GM18520 (cell line): ENCODE data around the gene PCBD2.
"Not testable (repeated sequence)": the region's sequence is repeated elsewhere in the genome, so short reads cannot be mapped to it uniquely, and the experiment has no call there.

Experiments used
- ATAC-seq: cut with Tn5 transposase; IDR thresholded peaks from one replicate; pipeline ENCODE4 v1.9.1; 2021; ENCODE audit not compliant: unreplicated experiment

Gene PCBD2

GRCh38 chr5:134957920-134958608 is 53.1 kb downstream of the PCBD2 start:
- ATAC-seq: no peak

DNA sequence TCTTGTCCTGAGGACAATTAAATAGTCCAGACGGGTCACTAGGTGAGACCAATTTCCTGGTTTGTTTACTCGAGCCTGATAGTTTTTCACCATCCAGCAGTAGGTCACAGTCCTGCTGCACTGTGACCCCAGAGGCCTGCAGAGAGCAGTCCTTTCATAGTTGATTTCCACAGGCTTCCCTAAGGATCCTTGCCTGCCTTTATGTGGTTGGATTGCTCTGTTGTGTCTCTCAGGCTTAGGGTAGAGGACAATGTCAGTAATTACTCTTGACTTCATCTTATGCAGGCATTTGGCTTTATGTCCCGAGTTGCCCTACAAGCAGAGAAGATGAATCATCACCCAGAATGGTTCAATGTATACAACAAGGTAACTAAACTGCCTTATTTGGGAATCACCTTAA is 53.8 kb downstream of the PCBD2 start:
- no peak for ATAC-seq

DNA sequence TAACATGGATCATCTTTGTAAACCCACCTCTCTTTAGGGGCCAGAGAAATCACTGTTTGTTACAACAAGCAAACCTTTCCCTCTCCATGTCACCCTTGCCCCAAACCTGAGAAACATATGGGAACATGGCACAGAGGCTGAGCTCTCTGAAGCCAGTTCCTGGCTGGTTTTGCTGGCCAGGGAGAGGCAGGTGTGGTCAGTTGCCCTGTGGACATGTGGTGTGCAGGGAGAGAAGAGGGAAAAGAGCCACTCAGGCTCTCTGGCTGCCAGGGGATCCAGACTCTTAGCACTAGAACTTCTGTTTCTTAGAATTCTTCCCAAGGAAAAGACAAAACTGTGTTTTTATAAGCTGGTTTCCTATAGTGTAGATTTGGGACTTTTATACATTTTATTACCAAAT is 58.2 kb downstream of the PCBD2 start:
- no peak for ATAC-seq

DNA sequence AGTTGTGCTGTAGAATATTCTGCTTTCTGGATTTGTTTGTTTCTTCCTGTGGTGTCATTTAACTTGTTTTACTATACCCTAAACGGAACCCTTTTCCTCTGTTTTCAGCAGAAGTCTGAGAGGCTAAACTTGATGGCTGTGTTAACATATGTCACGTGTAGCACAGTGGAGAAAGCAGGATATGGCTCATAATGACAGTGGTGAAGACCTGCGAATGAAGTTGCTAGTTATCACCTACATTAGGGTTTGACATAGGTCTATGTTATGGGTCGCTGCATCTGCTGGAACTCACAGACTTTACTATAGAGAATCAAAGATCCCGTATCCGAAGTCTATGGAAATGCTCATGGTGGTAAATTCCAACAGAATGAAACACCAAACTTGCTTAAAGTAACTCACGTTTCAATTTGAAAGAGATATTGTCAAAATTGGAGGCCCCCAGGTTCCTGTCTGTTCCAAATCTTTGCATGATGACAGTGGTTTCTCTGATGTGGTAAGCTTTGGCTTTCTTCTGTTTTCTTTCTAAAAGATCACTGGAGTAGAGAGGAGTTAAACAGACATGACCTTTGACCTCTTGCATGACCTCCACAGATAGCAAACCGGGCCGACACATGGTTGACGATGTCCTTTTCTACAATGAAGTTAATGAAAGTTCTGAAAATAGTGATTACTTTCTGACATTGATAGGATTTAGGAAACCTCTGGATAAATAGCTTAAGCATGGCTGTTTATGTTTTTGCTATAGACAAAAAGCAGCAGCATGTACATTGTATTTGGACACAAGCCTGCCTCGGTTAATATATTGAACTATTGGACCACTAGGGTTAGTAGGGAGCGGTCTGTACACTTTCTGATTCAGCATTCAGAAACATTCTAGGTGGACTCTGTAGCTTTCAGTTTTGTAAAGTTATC is 59.7 kb downstream of the PCBD2 start:
- ATAC-seq: no peak

- ATAC-seq: no peak
These were observed 60.4 kb downstream of the PCBD2 start for GRCh38 chr5:134965271-134965825.

- no peak for ATAC-seq
These were observed 62.7 kb downstream of the PCBD2 start, which contains the start of gene CATSPER3 for GRCh38 chr5:134967607-134968006. Gene CATSPER3, plus strand, starts transcription at chr5:134967907. Its CDS starts 85 bp downstream, at chr5:134967992.

DNA sequence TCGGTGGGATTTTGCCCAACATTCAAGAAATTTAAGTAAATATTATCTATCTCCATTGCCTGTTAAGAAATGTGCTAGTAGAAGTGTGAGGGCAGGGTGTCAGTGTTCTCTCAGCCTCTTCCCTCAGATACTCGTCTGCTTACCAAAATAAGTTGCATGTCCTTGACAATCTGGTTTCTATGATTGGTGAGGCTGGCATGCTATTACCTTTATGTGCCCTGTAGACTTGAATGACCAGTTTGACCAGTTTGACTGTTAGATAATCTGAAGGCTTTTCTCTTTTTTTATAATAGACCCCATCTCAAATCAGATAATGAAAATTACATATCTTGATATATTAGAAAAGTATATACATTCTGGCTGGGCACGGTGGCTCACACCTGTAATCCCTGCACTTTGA is 63.1 kb downstream of the PCBD2 start:
- ATAC-seq: no peak

DNA sequence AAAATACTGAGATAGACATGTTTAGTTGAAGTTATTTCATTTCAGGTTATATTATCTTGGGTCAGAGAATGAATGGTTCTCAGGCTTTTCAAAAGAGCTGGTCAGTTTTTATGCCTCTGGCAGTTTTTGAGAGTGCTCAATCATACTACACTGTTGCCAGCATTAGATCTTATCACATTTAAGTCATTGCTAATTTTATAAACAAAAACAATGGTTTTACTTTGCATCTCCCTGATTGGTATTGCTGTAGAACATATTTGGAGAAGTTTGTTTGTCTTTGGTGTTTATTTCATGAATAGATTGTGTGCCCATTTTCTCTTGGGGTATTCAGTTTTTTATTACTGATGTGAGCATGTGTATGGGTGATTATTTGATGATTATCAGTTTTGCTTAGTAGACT is 64.2 kb downstream of the PCBD2 start:
- no peak for ATAC-seq

DNA sequence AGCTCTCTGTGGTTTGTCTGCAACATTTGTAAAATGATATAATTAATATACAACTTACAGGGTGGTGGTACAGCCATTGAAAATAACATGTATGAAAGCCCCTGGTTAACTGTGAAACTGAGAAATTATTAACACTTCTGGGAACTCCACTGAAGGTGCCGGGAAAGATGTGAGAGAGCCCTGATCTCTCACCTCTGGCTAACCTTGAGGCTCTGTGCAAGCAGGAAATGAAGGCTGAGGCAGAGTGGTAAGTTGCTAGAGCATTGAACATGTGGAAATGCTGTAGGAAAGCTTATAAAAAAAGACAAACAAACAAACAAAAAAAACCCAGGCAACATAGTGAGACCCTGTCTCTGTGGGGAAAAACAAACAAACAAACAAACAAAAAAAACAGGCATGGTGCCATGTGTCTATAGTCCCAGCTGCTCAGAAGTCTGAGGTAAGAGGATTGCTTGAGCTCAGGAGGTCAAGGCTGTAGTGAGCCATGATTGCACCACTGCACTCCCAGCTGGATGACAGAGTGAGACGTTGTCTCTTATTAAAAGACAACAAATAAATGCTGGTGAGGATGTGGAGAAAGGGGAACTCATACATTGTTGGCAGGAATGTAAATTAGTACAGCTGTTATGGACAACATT is 70.3 kb downstream of the PCBD2 start:
- ATAC-seq: no peak

DNA sequence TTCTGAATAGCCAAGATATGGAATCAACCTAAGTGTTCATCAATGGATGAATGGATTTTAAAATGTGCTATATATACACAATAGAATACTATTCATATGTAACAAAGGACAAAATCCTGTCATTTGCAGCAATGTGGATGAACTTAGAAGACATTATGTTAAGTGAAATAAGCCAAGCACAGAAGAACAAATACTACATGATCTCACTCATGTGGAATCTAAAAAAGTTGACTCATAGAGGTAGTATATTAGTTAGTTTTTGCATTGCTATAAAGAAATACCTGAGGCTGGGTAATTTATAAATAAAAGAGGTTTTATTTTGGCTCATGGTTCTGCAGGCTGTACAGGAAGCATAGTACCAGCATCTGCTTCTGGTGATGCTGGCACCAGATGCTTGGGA is 70.9 kb downstream of the PCBD2 start:
- no peak for ATAC-seq

DNA sequence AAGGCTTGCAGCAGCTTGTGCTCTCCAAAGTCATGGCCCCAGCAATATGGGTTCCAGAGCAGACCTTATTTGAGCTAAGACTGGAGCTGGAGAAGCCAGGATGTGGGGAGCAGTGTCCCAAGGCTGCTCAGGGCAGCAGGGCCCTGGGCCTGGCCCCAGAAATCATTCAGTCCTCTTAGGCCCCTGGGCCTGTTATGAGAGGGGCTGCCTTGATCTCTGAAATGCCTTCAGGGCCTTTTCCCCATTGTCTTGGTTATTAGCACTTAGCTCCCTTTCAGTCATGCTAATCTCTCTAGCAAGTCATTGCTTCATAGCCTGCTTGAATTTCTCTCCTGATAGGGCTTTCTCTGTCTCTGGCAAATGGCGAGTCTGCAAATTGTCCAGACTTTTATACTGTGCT is 71.9 kb downstream of the PCBD2 start:
- ATAC-seq: no peak

GRCh38 chr5:134979416-134979815 is 74.5 kb downstream of the PCBD2 start:
- ATAC-seq: no peak

GRCh38 chr5:134982230-134982629 is 77.3 kb downstream of the PCBD2 start:
- ATAC-seq: no peak

GRCh38 chr5:134989266-134989830 is 84.4 kb downstream of the PCBD2 start:
- ATAC-seq: no peak

DNA sequence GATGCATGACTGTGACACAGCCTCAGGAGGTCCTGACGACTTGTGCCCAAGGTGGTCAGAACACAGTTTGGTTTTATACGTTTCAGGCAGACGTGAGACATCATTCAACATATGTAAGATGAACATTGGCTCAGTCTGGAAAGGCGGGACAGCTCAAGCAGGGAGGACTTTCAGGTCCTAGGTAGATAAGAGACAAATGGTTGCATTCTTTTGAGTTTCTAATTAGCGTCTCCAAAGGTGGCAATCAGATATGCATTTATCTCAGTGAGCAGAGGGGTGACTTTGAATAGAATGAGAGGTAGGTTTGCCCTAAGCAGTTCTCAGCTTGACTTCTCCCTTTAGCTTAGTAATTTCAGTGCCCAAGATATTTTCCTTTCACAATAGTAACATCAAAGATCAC is 85.3 kb downstream of the PCBD2 start:
- ATAC-seq: not testable (repeated sequence)

DNA sequence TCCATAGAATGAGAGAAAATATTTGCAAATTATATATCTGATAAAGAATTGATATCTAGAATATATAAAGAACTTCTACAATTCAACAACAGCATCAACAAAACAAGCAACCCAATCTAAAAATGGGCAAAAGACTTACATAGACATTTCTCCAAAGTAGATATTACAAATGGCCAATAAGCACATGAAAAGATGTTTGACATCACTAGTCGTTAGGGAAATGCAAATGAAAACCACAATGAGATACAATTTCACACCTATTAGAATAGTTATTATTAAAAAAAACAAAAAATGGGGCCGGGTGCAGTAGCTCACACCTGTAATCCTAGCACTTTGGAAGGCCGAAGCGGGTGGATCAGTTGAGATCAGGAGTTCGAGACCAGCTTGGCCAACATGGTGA is 87.2 kb downstream of the PCBD2 start:
- no peak for ATAC-seq

DNA sequence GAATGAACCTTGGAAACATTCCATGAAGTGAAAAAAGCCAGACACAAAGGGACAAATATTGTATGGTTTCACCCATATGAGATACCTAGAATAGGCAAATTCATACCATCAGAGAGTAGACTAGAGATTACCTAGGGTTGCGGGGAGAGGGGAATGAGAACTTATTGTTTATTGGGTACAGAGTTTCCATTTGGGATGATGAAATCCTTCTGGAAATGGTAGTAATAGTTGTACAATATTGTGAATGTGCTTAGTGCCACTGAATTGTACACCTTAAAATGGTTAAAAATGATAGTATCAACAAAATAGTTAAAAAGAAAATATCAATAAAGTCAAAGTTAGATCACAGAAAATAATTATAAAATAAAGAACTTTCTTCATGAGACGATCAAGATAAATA is 88.2 kb downstream of the PCBD2 start:
- ATAC-seq: no peak

- ATAC-seq: no peak
These were observed 89.7 kb downstream of the PCBD2 start for GRCh38 chr5:134994560-134995156.

DNA sequence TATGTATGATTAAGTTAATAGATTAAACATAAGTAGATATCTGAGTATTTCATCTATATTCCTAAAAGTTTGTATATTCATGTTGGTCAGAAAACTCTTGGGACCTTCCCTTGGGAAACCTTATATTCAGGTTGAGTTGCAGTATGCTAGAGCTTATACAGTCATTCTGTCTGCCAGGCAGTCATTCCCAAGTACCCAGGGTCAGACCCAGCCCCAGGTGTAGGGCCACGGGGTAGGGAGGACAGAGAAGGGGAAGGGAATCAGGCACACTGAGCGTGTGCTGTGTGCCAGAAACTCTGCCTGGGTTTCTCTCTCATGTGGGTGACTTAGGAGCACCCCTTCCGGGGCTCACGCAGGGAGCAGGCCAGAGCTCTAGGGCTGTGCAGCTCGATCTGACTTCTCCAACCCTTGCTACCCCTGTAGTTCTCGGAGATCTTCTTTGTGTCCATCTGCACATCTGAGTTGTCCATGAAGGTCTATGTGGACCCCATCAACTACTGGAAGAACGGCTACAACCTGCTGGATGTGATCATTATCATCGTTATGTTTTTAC is 91.0 kb downstream of the PCBD2 start:
- ATAC-seq: no peak

DNA sequence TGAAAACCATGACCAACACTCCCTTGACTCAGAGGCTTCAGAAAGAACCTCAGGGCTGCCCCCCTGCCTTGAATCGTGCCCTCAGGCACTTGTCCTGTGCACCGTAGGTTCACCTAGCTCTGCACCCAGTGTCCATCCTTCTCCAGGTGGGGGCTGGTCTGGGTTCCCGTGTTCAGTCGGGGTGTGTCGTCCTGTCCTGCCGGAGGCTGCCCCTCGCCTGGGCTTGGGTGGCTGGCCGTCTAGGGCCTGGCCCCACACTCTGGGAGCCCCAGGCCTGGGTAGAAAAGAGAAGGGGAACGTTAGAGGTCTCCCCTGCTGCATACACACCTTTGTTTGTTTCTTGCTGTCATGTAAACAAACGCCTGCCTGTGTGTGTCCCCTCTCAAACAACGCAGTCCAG is 92.1 kb downstream of the PCBD2 start:
- no peak for ATAC-seq
